HL-60 (cell line): Measurements from ENCODE around the gene UPF2.

Source experiments
- DNase-seq, 2 experiments: peaks; one replicate each; pipeline ENCODE4 v3.0.0-alpha.2; 2010 to 2020; ENCODE audit warnings: low read depth in 1 of 2, low spot score in 1 of 2
- H3K27ac ChIP-seq: fragments of 250-450 bp; sonication (Bioruptor Pico); replicated peaks from 2 replicates; pipeline ENCODE4 v1.5.1; 2020; ENCODE audit warnings: mild to moderate bottlenecking, moderate library complexity
- H3K27me3 ChIP-seq: fragments of 250-450 bp; sonication (Bioruptor Pico); 2 replicates; pipeline ENCODE4 v1.5.1; 2021; ENCODE audit warnings: mild to moderate bottlenecking, moderate library complexity; ENCODE audit not compliant: insufficient read depth, poor library complexity, severe bottlenecking
- H3K4me3 ChIP-seq: replicated peaks from 2 replicates; pipeline ENCODE4 v1.5.1; 2011; ENCODE audit warnings: mild to moderate bottlenecking, control low read depth, low read length; ENCODE audit not compliant: insufficient read depth
- CTCF ChIP-seq: IDR thresholded peaks from one replicate; pipeline ENCODE4 v1.5.1; 2011; ENCODE audit warnings: low read length, control low read depth, inconsistent platforms; ENCODE audit not compliant: insufficient read depth
- GABPA ChIP-seq: IDR thresholded peaks from 2 replicates; pipeline ENCODE4 v1.6.1; 2012; ENCODE audit warnings: low read depth
- POLR2AphosphoS5 ChIP-seq: IDR thresholded peaks from 2 replicates; pipeline ENCODE4 v1.6.1; 2012; ENCODE audit warnings: low read depth
- REST ChIP-seq: IDR thresholded peaks from 2 replicates; pipeline ENCODE4 v1.6.1; 2012; ENCODE audit warnings: low read depth; ENCODE audit not compliant: insufficient replicate concordance
- SPI1 ChIP-seq: IDR thresholded peaks from 2 replicates; pipeline ENCODE4 v1.6.1; 2012; ENCODE audit warnings: low read depth, mild to moderate bottlenecking, borderline replicate concordance

The UPF2 gene

GRCh38 chr10:11901036-11901301 lies 141.6 kb downstream of the UPF2 start:
- no peak for DNase-seq
- no peak for TF ChIP-seq POLR2AphosphoS5
- TF ChIP-seq GABPA: no peak
- no peak for TF ChIP-seq CTCF
- no peak for TF ChIP-seq REST
- no peak for TF ChIP-seq SPI1
- Histone ChIP-seq H3K27ac (no peak overlapping the region), H3K4me3 (no peak overlapping the region), H3K27me3 (no peaks in the 10 kb centered on the region)

- TF ChIP-seq POLR2AphosphoS5 (no peak), GABPA (no peak), CTCF (no peak), SPI1 (no peak), REST (no peak)
- no peak overlapping the region for H3K27ac ChIP-seq
- no peak for DNase-seq
- H3K27me3 ChIP-seq: no peaks in the 10 kb centered on the region
- H3K4me3 ChIP-seq: no peak overlapping the region
Observed at GRCh38 chr10:11899067-11899876, 143.3 kb downstream of the UPF2 start.

- H3K27ac ChIP-seq: no peak overlapping the region
- DNase-seq: no peak
- H3K4me3 ChIP-seq: no peak overlapping the region
- H3K27me3 ChIP-seq: no peaks in the 10 kb centered on the region
- TF ChIP-seq REST: no peak
- TF ChIP-seq SPI1: no peak
Observed at GRCh38 chr10:11898372-11899066, 144.1 kb downstream of the UPF2 start.
